Medulla oblongata (tissue), 1 donor: ENCODE measurements around the gene TMEM253.

Experiments used
- DNase-seq: peaks from one replicate; pipeline ENCODE4 v3.0.0-alpha.2; 2015; ENCODE audit errors: extremely low spot score

The TMEM253 gene

DNA sequence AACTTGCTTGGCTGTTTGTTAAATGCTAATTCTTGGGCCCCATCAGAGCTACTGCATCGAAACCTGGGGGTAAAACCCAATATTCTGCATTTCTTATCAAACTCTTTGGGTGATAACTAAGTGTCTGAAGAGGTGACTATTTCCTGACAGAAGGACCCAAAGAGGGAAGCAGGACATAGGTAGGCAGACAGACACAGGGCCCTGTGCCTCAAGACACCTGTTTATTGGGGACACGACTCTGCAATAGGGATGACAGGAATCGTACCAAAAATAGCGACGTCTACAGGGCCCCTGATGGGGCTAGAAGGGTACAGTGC is 11.0 kb upstream of the TMEM253 start:
- DNase-seq = no peak

DNA sequence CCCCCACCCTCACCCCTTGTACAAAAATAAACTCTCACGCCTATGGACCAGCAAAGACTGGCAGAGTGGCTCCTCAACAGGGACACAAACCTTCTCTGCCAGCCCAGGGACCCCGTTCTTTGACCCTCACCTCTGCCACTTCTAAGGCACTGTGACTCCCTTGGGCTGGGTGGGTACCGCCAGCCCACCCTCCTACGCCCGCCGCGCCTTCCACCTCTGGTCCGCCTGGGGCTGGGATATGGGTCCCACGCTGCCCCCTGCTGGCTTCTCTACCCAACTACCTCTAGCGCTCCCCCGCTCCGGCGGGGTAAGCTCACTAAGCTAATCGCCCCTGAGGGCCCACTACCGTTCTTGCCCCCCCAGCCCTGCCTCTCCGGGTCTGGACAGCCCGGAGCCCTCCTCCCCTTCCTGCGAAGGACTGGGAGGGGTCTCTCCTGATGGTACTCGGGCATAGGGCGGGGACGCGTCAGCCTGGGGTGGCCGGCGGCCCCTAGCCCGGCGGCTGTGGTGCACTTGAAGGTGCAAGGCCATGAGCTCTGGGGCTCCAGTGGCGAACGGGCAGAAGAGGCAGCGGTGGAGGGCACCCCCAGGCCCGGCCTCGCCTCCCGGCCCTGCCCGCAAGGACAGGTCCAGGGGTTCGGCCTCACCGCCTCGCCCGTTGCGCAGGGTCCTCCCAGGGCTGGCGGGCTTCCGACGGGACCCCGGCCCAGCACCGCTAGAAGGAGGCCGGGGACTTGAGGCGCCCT is 10.5 kb upstream of the TMEM253 start:
- no peak for DNase-seq

DNA sequence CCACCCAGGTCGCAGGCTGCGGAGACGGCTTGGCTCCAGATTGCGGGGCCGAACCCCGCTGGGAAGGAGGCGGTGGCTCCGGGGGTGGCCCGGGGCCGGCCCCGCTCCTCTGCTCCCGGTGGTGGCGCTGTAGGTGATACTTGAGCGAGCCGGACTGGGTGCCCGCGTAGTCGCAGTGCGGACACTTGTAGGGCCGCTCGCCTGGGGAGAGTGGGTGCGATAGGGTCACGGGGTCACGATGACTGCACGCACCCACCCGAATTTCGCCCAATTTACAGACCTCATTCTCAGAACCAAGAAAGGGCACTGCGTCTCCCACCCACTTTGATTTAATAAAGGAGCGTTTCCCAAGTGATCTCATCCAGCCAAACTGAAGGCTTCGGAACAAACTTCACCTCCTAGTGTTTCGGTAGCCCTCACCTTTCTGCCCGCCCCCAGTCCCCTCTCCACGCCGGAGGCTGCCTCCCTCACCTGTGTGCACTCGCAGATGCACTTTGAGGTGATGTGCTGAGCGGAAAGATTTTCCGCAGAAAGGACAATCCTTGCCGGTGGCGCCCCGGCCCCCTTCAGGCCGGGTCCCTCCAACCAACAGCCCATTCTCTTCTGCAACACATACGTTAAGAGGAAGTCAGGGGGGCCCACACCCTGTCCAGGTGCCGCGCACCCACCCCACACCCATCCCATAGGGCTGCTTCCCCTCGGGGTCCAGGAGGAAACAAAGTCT is 9.8 kb upstream of the TMEM253 start:
- no peak for DNase-seq

DNA sequence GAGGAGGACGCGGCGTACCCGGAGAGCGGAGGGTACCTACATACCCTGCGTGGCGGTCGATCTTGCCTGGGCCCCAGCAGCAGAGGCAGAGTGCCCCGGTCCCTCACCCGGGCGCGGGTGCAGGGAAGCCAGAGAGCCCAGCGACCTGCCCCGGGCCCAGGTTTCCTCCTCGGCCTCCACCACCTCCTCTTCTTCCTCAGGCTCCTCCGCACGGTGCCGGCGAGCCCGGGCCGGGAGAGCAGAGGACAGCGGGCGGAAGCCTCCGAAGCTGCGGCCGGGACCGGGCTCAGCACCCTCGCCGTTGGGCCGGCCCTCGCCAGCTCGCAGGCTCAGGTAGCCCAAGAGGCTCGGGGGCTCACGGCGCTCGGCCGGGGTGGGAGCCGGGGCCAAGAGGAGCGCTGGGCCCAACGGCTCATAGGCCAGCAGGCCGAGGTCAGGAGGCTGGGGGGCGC is 9.0 kb upstream of the TMEM253 start:
- no peak for DNase-seq

DNA sequence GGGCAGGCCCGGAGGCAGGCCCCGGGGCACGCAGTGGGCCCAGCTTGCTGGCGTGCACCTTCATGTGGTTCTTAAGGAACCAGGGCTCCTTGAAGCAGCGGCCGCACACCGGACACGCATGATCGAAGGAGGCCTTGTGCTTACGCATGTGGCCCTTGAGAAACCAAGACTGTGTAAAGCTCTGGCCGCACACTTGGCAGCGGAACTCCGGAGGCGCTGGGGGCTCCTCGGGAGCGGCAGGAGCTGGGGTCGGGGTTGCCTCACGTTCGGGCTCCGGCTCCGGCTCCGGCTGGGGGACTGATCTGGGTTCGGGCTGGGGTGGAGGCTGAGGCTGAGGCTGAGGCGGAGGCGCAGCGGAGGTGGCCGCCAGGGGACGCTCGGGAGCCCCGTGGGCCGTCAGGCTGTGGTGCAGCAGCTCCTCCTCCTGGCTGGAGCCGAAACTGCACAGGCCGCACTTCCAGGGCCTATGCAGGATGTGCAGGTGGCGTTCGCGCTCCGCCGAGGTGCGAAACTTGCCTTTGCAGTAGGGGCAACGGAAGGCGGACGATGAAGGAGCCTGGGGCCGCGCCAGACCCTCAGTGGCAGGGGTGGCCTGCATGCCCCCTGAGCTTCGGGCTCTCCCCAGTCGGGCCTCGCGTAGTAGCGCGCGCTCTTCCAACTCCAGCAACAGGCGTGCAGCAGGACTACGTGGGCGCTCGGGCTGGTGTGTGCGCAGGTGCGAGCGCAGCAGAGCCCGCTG is 8.4 kb upstream of the TMEM253 start:
- peak; percentile 69 for DNase-seq

DNA sequence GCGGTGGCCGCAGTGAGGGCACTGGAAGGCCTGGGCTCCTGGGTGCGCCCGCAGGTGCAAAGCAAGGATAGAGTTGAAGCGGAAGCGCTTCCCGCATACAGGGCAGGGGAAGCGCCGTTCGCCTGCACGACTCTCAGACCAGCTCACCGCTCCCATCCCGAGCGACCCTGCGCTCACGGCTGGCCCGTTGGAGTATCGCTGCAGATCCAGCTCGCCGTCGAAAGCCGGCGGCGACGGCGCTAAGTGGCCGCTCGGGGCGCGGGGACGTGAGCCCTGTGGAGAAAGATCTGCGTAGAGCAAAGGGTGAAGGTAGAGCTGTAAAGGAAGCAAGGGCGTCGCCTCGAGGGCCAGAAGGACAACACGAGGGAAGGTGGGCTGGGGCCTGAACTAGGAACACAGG is 7.8 kb upstream of the TMEM253 start:
- DNase-seq = no peak

DNA sequence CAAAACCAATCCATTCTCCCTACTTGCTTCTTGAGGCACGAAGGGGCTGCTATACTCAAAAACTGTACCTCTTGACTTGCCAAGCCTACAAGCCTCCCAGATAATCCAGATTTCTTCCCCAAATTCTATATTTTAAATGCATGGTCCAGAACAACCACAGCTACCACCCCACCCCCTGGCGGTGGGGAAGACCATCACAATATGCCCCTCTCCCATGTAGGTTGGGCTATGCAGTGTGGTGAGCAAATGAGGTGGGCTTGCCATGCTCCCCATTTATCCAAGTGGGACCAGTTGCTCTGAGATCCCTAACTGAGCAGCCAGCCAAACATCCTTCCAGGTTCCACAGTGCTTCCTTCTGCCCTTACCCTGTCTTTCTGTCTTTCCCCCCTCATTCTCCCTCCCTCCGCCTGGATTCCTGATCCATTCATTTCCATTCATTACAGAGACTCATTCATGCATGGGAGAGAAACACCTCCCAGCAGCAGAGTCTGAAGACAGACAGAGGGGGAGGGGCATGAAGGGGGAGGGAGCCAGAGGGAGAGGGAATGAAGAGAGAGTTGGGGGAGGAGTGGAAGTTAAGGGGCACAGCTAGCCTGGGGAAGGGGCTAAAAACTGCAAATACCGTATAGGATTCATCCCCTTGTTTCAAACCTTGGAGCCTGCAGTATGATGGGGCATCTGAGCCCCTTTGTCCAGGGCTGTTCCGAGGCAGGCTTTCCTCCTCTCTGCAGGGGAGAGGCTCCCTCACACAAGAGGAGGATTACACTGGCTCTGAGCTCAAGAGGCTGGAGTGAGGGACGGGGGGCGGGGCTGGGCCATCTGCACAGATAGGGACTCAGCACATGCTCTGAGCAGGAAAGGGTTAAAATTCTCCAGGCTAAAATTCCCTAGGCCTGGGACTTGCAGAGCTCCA is 6.8 kb upstream of the TMEM253 start:
- DNase-seq = peak; percentile 55

DNA sequence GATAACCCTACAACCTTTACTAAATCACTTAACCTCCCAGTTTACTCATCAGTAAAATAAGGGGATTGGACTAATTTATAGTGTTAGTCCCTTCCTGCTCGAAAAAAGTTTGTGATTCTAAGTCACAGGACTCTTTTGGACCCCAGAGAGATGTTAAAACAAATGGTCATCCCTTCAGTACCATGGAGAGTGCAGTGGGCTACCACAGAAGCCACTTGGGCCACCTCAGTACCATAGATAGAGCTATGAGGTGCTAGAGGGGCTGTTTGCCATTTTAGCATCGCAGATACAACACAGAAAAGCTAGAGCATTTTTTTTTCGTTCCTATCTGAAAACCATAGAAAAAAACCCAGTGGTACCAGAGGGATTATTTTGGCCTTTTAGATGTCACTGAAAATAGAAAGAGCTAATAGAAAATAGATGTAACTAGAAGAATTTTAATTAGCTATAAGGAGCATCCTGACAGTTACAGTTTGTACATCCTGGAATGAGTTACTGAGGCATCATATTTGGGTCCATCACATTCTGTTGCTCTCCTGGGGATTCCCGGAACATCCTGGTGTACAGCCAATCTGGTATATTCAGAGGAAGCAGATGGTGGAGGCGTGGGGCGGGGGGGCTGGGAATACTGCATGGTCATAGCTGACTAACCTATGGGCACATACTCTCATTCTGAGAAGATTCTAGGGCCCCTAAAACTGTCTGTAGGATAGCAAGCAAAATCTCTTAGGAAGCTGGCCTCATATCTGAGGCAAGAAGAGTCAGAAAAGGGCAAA is 5.2 kb upstream of the TMEM253 start:
- DNase-seq = no peak

DNA sequence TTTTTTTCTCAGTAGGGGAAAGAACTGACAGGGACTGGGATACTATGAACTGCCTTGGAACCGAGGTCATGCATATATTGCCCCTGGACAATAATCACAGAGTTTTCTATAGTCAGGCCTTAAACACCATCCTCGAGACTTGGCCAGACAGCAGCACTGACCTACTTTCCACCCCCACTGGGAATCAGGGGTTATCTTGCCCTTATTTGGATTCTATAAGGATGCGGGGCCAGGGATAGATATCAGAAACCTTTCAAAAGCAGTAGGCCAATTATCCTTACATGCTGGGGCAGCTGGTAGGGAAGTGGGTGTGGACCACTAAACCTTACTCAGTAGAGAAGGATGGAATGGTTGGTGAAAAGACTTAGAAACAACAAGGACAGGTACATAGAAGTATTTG is 4.4 kb upstream of the TMEM253 start:
- no peak for DNase-seq

DNA sequence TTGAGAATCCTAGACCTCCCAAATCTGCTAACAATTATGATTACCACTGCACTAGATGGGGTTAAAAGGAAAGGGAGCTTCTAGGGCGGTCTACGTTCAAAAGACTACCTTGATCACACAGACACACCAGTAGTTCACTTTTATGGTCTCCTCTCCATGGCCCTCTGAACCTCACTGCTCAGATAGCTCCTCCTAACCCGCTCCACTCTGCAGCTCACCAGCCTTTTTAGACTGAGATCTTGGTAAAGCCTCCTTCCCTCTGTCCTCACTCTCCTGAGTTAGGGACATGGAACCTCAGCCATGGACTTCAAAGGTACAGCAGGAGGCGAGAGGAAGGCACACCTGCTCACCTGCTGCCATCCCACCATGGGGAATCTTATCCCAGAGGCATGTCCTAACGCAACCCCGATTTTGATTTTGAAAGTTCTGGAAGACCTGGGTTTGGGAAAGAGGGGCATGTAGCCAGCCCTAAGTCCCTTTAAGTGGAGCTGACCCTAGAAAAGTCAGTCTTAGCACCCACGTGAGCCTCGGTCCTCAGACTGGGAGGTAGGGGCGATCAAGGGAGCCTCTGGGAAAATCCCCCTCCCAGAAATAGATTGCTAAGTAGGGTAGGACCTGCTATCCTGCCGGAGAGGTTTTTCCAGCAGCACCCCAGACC is 3.8 kb upstream of the TMEM253 start:
- DNase-seq = peak; percentile 27

DNA sequence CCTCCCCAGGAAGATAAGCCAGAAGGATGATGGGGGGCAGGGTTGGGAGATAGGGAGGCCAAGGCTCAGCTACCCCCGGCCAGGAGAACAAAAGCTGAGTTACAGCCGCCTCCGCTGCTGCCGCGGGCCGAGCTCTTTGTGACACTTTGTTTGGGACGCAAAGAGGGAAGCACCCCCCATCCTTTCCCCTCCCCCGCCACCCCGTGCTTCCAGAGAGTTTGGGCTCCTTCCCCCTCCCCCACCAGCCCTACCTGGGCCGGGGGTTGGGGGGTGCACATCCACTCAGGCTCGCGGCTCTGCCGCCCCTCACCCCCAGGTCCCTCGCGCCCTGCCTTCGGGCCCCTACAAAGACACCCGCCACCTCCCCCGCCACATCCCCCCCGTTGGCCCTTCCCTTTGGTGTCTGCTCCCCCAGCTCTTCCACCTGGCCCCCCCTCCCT is 3.2 kb upstream of the TMEM253 start:
- peak; percentile 52 for DNase-seq

DNA sequence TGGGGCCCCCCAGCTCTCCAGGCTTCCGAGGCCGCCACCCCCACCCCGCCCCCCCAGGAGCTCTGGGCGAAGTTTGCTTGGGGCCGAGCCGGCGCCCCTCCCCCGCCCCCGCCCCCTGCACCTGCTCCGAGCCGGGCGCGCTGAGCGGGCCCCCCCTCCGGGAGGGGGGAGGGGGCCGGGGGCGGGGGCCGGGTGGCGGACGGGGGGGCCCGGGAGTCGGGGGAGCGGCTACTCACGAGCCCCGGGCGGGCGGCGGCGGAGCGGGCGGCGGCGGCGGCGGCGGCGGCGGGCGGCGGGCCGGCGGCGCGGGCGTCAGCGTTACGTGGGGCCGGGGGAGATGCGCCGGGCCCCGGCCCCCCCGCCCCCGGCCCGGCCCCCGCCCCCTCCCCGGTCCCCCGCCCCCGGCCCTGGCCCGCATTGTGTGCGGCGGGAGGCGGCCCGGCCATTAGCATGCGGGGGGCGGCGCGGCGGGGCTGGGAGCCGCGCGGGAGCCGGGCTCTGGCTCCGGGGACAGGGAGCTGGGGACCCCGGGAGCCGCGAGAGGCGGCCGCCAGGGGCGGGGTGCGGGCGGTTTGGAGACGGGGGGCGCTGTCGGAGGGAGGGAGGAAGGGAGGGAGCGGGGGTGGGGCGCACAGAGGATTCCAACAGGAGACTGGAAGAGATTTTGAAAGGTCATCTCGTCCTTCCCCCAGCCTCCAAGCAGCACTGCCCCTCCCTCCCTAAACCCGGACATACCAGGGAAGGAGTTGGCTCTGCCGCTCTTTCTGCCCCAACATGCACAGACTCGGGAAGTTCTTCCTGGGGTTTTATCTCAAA is 2.6 kb upstream of the TMEM253 start, which contains the start of gene ZNF219:
ZNF219 (minus strand) TSS at position 580 of the 816 bp plus-strand sequence. CDS start 5,064 bp downstream, outside the sequence.
- peak; percentile 52 for DNase-seq

DNA sequence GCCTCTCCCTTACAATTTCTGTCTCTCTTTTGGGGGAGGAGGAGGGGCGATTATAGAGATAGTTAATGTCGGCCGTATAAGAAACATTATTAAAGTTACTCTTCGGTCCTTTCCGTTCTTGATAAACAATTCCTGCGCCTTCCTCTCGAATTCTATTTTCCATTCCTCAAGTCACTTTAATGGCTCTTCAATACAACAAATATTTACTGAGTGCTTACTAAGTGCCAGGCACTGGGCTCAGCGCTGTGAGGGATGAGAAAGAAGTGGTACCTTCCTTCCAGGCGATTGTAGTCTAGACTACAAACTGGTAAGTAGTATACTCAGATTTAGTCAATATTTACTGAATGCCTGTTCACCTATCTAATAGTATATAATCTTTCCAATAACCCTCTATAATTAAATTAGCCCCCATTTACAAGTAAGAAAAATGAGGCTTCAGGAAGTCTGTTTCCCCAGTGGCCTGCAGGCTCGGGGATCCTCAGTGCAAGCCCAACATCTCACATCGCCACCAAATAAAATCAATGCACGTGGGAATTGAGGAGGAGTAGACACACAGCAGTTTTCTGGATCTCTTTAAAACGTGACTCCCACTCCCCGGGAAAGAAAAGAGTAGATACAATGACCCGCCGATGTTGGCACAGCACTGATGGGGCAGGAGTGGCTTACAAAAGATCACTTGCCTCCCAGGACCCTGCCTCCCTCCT is 1.8 kb upstream of the TMEM253 start:
- no peak for DNase-seq

DNA sequence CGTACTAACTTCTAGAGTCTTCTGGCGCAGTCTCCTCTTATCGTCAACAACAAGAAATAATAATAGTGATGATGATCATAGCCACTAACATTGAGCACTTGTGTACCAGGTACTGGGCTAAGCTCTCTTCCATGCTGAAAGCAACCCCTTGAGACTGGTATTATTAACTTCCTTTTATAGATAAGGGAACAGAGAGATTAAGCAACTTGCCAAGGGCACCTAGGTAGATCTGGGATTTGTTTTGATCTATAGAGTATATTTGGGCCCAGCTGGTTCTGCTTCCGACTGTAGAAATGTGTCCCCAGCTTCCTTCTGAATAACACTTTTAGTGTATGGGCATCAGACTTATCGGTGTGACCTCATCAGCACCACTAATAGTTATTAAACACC is 1.3 kb upstream of the TMEM253 start:
- no peak for DNase-seq

DNA sequence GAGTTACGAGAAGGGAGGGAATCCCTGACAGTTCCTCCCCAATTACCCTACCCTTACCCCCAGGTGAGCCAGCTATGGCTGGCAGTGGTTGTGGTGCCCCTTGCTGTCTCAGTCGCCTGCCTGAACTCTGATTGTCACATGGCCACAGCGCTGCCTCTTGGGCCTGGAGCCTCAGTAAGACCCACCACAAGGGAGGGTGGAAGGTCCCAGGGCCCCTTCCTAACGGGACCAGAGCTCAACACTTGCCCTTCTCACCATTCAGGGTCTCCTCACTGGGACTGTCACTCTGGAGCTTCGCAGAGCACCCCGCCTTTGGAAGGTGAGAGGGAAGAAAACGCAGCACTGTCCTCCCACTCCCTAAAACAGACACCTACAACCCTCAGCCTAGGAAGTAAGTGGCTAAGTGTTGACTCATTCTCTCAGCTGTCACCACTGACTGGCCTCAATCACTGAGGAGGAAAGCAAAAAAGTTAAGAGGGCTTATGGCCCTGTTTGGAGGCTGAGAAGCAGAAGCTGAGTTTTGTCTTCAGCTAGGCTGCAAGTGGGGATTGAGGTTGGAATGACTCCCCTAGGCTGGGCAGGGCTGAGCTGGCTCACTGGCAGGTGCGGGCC is 1.0 kb downstream of the TMEM253 start:
- DNase-seq = no peak

DNA sequence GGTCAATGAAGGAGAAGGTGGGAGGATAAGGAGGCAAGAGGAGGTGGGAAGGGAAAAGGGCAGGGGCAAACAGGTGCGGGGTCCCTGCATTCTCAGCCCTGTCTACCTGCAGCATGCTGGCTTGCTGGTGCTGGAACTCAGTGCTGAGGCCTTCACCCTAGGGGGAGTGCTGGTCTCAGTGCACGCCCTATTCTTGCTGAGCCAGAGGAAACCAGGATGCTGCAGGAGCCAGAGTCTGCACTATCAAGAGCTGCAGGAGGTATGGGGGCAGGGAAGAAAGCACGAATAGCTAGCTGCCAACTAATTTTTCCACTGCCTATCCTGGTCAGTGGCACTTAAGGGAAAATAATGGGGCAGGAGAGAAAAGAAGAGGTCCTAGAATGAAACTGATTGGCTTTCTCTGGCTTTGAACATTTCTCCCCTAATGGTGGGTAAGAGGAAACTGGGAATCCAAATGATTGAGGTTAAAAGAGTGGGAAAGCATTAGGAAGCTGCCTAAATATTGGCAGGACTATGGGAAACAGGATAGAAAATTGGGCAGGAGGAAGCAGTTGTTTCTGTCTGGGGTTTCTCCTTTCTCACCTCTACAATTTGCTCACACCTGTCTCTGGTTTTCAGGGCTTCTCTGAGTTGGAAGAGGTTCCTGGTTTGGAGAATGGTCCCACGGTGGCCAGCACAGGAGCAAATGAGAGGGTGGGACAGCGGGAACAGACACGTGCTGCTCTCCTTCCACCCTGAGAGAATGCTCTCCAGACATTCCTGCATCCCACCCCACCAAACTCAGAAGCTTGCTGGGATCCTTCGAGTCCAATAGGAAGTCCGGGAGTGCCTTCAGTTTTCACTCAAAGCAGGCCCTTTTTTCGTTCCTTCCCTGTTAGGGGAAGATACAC is 1.9 kb downstream of the TMEM253 start:
- no peak for DNase-seq

DNA sequence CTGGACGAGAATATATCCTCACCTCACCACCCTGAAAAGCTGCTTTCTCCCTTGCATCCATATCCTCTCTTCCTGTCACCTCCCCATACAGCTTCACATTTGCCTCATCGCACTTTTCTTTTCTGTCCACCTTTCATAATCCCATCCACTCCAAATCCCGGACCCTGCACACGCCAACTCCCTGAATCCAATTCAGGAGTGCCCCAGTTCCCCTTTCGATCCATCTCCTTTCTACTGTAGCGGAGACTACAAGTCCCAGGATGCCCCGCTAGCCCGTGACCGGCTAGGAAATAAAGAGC is 2.5 kb downstream of the TMEM253 start:
- no peak for DNase-seq
